ENCODE data around the gene MIEN1. TPM values are rescaled to one million over a fixed set of nuclear protein-coding genes. Genes with fewer than 3 reads are reported as not detected.
A peak's percentile ranks its signal among the peaks of the same experiment; 100 is the strongest.

The MIEN1 gene
- polyA plus RNA-seq, 3 donors, result 61.7 to 141 (median 124) TPM

- H2AFZ ChIP-seq (ENCODE audit: insufficient read depth, low read depth, low read length, poor library complexity, severe bottlenecking), result no peak overlapping the region
- no peaks in the 10 kb centered on the region for H3K79me2 ChIP-seq (ENCODE audit: insufficient read depth, low read length)
- Mint-ChIP-seq H3K27me3 (ENCODE audit: low read depth in 3 of 3) (peaks cover 46 to 71% (median 60%) of the 10 kb centered on the region in 3 donors), H3K4me3 (peak overlapping the region in 1 of 2 donors; percentile 35), H3K36me3 (peaks cover 0 to 5% of the 10 kb centered on the region in 2 donors), H3K9me3 (peaks cover 0 to 11% (median 3%) of the 10 kb centered on the region in 7 donors), H3K4me1 (peaks cover 13% of the 10 kb centered on the region), H3K27ac (no peak overlapping the region)
- no peak for DNase-seq
- no peak overlapping the region for H3K27ac ChIP-seq (ENCODE audit: low read depth in 1 of 2, low read length in 2 of 2)
- H3K9ac ChIP-seq (ENCODE audit: insufficient read depth, low read length, poor library complexity, severe bottlenecking), result no peak overlapping the region
- no peaks in the 10 kb centered on the region for H4K20me1 ChIP-seq (ENCODE audit: insufficient read depth, low read length)
- no peak overlapping the region for H3K4me2 ChIP-seq (replicated peaks; ENCODE audit: extremely low read depth, low read length, poor library complexity, severe bottlenecking)
- TF ChIP-seq CTCF (IDR thresholded peaks at IDR 0.05), result no peak
- H3K36me3 ChIP-seq (replicated peaks in 1 of 2; ENCODE audit: control insufficient read depth in 1 of 2, insufficient read depth in 2 of 2, low read length in 2 of 2), result no peaks in the 10 kb centered on the region
- no peak overlapping the region for H3K4me3 ChIP-seq (replicated peaks in 1 of 3; ENCODE audit: low read depth in 2 of 3, low read length in 3 of 3)
- peaks cover 0 to 9% of the 10 kb centered on the region in 2 donors for H3K9me3 ChIP-seq (replicated peaks in 1 of 2; ENCODE audit: control insufficient read depth in 1 of 2, insufficient read depth in 1 of 2, low read length in 2 of 2)
- intact Hi-C loops (cut with micrococcal nuclease), result no loop called here
- H3K4me1 ChIP-seq (ENCODE audit: control insufficient read depth in 1 of 2, insufficient read depth in 2 of 2, low read length in 2 of 2), result peaks cover 10 to 14% of the 10 kb centered on the region in 2 donors
- 96% methylated on average over 19 of the region's 21 CpGs for WGBS (ENCODE audit: insufficient coverage)
- H3K27me3 ChIP-seq (ENCODE audit: control insufficient read depth in 2 of 2, insufficient read depth in 2 of 2, low read length in 2 of 2), result peaks cover 20 to 42% of the 10 kb centered on the region in 2 donors
Observed at GRCh38 chr17:39742856-39743436, 12.6 kb upstream of the MIEN1 start.

GRCh38 chr17:39742126-39742855 is 12.0 kb upstream of the MIEN1 start:
- 91% methylated on average over 6 of the region's 18 CpGs for WGBS (ENCODE audit: insufficient coverage)
- H3K27me3 Mint-ChIP-seq (ENCODE audit: low read depth in 3 of 3), result peaks cover 53 to 78% (median 65%) of the 10 kb centered on the region in 3 donors
- peaks cover 0 to 16% (median 3%) of the 10 kb centered on the region in 7 donors for H3K9me3 Mint-ChIP-seq
- H3K27ac Mint-ChIP-seq, result no peak overlapping the region
- peaks cover 0 to 5% of the 10 kb centered on the region in 2 donors for H3K36me3 Mint-ChIP-seq
- Histone ChIP-seq H3K9me3 (replicated peaks in 1 of 2; ENCODE audit: control insufficient read depth in 1 of 2, insufficient read depth in 1 of 2, low read length in 2 of 2) (peaks cover 0 to 9% of the 10 kb centered on the region in 2 donors), H3K79me2 (ENCODE audit: insufficient read depth, low read length) (no peaks in the 10 kb centered on the region), H3K4me1 (ENCODE audit: control insufficient read depth in 1 of 2, insufficient read depth in 2 of 2, low read length in 2 of 2) (peaks cover 11 to 19% of the 10 kb centered on the region in 2 donors), H3K27ac (ENCODE audit: low read depth in 1 of 2, low read length in 2 of 2) (no peak overlapping the region), H3K4me3 (replicated peaks in 1 of 3; ENCODE audit: low read depth in 2 of 3, low read length in 3 of 3) (no peak overlapping the region), H3K36me3 (replicated peaks in 1 of 2; ENCODE audit: control insufficient read depth in 1 of 2, insufficient read depth in 2 of 2, low read length in 2 of 2) (no peaks in the 10 kb centered on the region), H2AFZ (ENCODE audit: insufficient read depth, low read depth, low read length, poor library complexity, severe bottlenecking) (no peak overlapping the region), H3K9ac (ENCODE audit: insufficient read depth, low read length, poor library complexity, severe bottlenecking) (no peak overlapping the region), H3K27me3 (ENCODE audit: control insufficient read depth in 2 of 2, insufficient read depth in 2 of 2, low read length in 2 of 2) (peaks cover 27 to 48% of the 10 kb centered on the region in 2 donors), H4K20me1 (ENCODE audit: insufficient read depth, low read length) (no peaks in the 10 kb centered on the region), H3K4me2 (replicated peaks; ENCODE audit: extremely low read depth, low read length, poor library complexity, severe bottlenecking) (no peak overlapping the region)
- TF ChIP-seq CTCF (IDR thresholded peaks at IDR 0.05), result no peak
- no peak for DNase-seq
- intact Hi-C loops (cut with micrococcal nuclease), result no loop called here
- peak overlapping the region in 1 of 2 donors; percentile 46 for H3K4me3 Mint-ChIP-seq
- peaks cover 16% of the 10 kb centered on the region for H3K4me1 Mint-ChIP-seq
